ENCODE results near the gene WDR46. TPM values are rescaled to one million over a fixed set of nuclear protein-coding genes. Genes with fewer than 3 reads are reported as not detected.

WDR46 gene
- total and polyA plus RNA-seq, 2 of the 13 experiments (the other 11 are each of a cell fraction or from before 2014, with no cell fraction given), result 47.4 to 105 TPM

- TF ChIP-seq U2AF2 (IDR thresholded peaks at IDR 0.05; ENCODE audit: low read depth, low read length) (no peak), ELK4 (CRISPR knock-in tag; IDR thresholded peaks at IDR 0.05; ENCODE audit: borderline replicate concordance) (no peak), ZFP36L2 (CRISPR knock-in tag; IDR thresholded peaks at IDR 0.05) (no peak), ZNF547 (CRISPR knock-in tag; IDR thresholded peaks at IDR 0.05) (0 out of 2 replicates have a peak, but pooled peaks have one; percentile 71), RBAK (CRISPR knock-in tag; IDR thresholded peaks at IDR 0.05) (no peak), ZNF891 (CRISPR knock-in tag; IDR thresholded peaks at IDR 0.05) (peak; percentile 77), KAT8 (CRISPR knock-in tag; IDR thresholded peaks at IDR 0.05) (no peak), BRD4 (CRISPR knock-in tag; IDR thresholded peaks at IDR 0.05) (no peak), ZNF784 (CRISPR knock-in tag; IDR thresholded peaks at IDR 0.05; ENCODE audit: borderline replicate concordance) (peak; percentile 79; the same call in 1 of the 2 replicates), ZSCAN30 (CRISPR knock-in tag; IDR thresholded peaks at IDR 0.05) (no peak), ZNF12 (CRISPR knock-in tag; IDR thresholded peaks at IDR 0.05) (0 out of 2 replicates have a peak, but pooled peaks have one; percentile 4), NFYB (CRISPR knock-in tag; IDR thresholded peaks at IDR 0.05) (no peak), GTF3A (CRISPR knock-in tag; conservative IDR thresholded peaks at IDR 0.05) (no peak), ZSCAN9 (CRISPR knock-in tag; IDR thresholded peaks at IDR 0.05; ENCODE audit: borderline replicate concordance) (no peak), NR3C1 (CRISPR knock-in tag; IDR thresholded peaks at IDR 0.05) (no peak), ZNF616 (CRISPR knock-in tag; IDR thresholded peaks at IDR 0.05; ENCODE audit: low read depth) (no peak), SKIL (CRISPR knock-in tag; IDR thresholded peaks at IDR 0.05; ENCODE audit: borderline replicate concordance) (no peak), ZNF274 (CRISPR knock-in tag; IDR thresholded peaks at IDR 0.05) (0 out of 2 replicates have a peak, but pooled peaks have one; percentile 29), ZKSCAN5 (CRISPR knock-in tag; IDR thresholded peaks at IDR 0.05) (0 out of 2 replicates have a peak, but pooled peaks have one; percentile 15)
- TF ChIP-seq, protein P1, sequence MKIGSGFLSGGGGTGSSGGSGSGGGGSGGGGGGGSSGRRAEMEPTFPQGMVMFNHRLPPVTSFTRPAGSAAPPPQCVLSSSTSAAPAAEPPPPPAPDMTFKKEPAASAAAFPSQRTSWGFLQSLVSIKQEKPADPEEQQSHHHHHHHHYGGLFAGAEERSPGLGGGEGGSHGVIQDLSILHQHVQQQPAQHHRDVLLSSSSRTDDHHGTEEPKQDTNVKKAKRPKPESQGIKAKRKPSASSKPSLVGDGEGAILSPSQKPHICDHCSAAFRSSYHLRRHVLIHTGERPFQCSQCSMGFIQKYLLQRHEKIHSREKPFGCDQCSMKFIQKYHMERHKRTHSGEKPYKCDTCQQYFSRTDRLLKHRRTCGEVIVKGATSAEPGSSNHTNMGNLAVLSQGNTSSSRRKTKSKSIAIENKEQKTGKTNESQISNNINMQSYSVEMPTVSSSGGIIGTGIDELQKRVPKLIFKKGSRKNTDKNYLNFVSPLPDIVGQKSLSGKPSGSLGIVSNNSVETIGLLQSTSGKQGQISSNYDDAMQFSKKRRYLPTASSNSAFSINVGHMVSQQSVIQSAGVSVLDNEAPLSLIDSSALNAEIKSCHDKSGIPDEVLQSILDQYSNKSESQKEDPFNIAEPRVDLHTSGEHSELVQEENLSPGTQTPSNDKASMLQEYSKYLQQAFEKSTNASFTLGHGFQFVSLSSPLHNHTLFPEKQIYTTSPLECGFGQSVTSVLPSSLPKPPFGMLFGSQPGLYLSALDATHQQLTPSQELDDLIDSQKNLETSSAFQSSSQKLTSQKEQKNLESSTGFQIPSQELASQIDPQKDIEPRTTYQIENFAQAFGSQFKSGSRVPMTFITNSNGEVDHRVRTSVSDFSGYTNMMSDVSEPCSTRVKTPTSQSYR (CRISPR knock-in tag; IDR thresholded peaks at IDR 0.05; ENCODE audit: borderline replicate concordance), result 0 out of 2 replicates have a peak, but pooled peaks have one; percentile 20
- TF ChIP-seq, protein P2, sequence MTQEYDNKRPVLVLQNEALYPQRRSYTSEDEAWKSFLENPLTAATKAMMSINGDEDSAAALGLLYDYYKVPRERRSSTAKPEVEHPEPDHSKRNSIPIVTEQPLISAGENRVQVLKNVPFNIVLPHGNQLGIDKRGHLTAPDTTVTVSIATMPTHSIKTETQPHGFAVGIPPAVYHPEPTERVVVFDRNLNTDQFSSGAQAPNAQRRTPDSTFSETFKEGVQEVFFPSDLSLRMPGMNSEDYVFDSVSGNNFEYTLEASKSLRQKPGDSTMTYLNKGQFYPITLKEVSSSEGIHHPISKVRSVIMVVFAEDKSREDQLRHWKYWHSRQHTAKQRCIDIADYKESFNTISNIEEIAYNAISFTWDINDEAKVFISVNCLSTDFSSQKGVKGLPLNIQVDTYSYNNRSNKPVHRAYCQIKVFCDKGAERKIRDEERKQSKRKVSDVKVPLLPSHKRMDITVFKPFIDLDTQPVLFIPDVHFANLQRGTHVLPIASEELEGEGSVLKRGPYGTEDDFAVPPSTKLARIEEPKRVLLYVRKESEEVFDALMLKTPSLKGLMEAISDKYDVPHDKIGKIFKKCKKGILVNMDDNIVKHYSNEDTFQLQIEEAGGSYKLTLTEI (CRISPR knock-in tag; conservative IDR thresholded peaks at IDR 0.05), result no peak
These were observed 24.2 kb upstream of the WDR46 start (continued) for GRCh38 chr6:33313105-33313708.
